ENCODE results near the gene CNOT2. TPM values are rescaled to one million over a fixed set of nuclear protein-coding genes. Genes with fewer than 3 reads are reported as not detected.

Gene CNOT2, protein sequence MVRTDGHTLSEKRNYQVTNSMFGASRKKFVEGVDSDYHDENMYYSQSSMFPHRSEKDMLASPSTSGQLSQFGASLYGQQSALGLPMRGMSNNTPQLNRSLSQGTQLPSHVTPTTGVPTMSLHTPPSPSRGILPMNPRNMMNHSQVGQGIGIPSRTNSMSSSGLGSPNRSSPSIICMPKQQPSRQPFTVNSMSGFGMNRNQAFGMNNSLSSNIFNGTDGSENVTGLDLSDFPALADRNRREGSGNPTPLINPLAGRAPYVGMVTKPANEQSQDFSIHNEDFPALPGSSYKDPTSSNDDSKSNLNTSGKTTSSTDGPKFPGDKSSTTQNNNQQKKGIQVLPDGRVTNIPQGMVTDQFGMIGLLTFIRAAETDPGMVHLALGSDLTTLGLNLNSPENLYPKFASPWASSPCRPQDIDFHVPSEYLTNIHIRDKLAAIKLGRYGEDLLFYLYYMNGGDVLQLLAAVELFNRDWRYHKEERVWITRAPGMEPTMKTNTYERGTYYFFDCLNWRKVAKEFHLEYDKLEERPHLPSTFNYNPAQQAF
- 148 and 159 TPM in 2 replicates for total RNA-seq

DNA sequence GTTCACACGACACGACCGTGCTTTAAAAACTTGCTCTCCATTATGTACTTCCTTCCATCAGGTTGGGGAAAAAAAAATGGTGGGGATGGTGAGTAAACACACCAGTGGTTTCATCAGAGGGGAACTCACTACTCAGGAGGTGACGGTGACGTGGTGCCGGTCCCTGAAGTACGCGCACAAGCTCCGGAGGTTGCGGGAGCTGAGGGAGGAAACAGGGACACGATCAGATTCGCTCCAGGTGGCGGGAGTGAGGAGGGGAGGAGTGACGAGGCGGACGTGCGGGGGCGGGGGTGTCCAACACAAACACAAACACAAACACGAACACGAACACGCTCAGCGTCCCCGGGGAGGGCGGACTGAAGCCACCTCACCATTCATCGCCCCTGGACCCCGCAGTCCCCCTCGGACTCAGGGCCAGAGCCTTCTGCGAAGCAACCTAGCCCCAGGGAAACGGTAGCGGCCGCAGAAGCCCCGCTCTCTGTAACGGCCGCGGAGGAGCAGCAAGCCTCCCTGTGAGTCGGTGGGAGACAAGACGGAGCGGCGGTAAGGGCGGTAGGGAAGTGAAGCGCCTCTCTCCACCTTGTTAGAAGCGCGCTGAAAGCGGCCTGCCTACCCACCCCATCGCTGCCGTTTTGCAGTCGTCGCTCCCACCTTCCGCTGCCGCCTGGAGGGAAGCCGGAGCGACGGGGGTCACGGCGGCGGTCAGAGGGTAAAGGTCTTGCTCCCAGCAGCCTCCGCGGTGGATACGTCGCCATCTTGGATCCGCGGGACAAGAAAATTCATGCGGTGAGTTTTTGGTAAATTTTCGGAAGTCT lies at the start of gene CNOT2:
TSS of gene CNOT2 (plus strand) at position 739 of the 815 bp plus-strand sequence. CDS start 34,794 bp downstream, outside the sequence.

DNA sequence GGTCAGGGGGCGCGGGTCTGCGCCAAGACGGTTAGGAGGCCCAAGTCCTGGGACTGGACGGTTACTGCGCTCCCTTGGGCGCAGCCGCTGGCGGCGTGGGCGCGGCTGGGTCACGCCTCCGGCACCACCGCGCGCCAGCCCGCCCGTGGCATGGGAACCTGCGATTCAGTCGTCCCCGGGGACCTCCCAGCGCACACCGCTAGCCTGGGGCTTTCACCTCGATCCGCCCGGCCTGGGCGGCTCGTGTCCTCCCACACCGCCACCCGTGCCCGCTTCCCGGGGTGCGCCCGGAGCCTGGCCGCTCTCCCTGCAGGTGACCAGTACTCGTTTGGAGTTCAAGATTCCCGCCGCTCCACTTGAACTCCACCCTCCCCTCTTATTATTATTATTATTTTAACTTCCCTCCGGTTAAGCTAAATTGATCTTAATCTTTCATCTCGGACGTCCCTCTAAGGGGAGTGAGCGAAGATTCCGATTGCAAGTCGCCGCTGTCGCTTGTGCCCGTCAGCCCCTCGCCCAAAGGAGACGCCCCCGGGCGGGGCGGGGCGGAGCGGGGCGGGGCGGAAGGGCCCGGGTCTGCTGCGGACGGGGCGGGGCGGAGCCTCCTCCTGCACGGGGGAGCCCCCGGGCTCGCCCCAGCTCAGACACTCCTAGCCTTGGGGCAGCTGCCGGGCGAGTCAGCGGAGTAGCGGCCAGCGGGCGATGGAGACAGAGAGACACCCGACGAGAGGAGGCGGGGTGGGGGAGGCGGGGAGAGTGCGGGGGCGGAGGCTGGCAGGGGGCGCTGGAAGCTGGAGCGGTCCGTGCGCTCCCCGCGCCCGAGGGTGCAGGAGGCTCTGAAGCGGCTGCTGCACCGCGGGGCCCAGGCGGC lies 122.7 kb downstream of the CNOT2 start, which contains the start of gene KCNMB4:
TSS of gene KCNMB4 (plus strand) at position 643 of the 871 bp plus-strand sequence. CDS start 445 bp downstream, outside the sequence.

Other genes starting within 250 kb of the CNOT2 start
- gene KCNMB4, start 122.9 kb downstream of the CNOT2 start, total RNA-seq = 0.65 and 0.86 TPM in 2 replicates